ENCODE measurements around the gene TMPRSS4.

Gene TMPRSS4

DNA sequence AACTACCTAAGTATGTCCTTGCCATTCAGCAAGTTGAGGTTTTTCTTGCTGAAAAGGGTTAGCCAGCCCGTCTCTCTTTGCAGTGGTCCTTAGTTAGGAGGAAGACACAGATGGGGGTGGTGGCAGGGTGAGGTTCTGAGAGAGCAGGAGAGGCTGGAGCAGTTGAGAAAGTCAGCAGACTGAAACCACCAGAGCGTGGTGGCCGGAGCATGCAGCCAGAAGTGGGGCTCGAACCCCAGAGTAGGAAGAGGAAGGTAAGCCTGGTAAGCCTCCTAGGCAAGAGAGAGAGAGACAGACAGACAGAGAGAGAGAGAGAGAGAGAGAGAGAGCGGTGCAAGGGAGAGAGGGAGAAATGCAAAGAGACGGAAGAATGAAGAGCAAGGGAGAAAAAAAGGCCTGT is 84.9 kb downstream of the TMPRSS4 start:
- Histone ChIP-seq H3K4me1 (ENCODE audit: control insufficient read depth, insufficient read depth, low read length) (peaks cover 19% of the 10 kb centered on the region), H3K9me3 (ENCODE audit: control insufficient read depth, insufficient read depth, low read length) (no peaks in the 10 kb centered on the region), H3K9ac (ENCODE audit: low read depth, low read length) (no peak overlapping the region), H3K27me3 (ENCODE audit: control insufficient read depth, insufficient read depth, low read length) (peaks cover 74% of the 10 kb centered on the region), H3K36me3 (ENCODE audit: control insufficient read depth, insufficient read depth, low read length) (no peaks in the 10 kb centered on the region), H3K4me3 (ENCODE audit: low read depth, low read length) (no peak overlapping the region), H3K27ac (ENCODE audit: low read depth, low read length) (no peak overlapping the region)

DNA sequence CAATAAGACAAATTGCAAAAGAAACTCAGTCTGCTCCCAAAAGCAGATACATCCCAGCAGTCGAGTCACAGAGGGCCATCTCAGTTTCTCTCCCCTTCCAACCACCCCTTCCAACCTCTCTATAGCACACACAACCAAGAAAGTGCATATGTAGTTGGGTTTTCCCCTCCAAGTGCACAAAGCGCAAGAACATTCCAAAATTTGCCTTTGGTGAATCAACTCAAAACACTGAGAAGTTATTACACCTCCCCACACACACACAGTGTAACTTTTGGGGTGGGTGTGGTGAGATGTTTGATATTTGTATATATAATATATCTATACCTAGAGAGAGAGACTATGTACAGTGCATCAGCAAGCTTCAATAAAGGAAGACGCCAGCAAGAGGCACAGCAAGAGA is 86.0 kb downstream of the TMPRSS4 start:
- no peaks in the 10 kb centered on the region for H3K36me3 ChIP-seq (ENCODE audit: control insufficient read depth, insufficient read depth, low read length)
- H3K9me3 ChIP-seq (ENCODE audit: control insufficient read depth, insufficient read depth, low read length): no peaks in the 10 kb centered on the region
- H3K27ac ChIP-seq (ENCODE audit: low read depth, low read length): no peak overlapping the region
- H3K4me3 ChIP-seq (ENCODE audit: low read depth, low read length): no peak overlapping the region
- H3K9ac ChIP-seq (ENCODE audit: low read depth, low read length): no peak overlapping the region
- H3K4me1 ChIP-seq (ENCODE audit: control insufficient read depth, insufficient read depth, low read length): peaks cover 8% of the 10 kb centered on the region; the same call in 1 of the 2 replicates
- peaks cover 74% of the 10 kb centered on the region for H3K27me3 ChIP-seq (ENCODE audit: control insufficient read depth, insufficient read depth, low read length)

DNA sequence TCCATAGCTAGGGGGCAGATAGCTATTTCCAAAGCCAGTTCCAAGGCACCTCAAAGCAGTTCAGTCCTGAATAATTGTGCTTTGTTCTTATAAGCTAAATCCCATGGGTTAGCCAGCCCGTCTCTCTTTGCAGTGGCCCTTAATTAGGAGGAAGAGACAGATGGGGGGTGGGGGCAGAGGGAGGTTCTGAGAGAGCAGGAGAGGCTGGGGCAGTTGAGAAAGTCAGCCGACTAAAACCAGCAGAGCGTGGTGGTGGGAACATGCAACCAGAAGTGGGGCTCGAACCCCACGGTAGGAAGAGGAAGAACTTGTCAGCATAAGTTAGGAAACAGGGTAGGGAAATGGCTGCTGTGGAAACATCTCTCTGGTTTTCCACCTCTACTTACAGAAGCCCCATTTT is 86.6 kb downstream of the TMPRSS4 start:
- no peaks in the 10 kb centered on the region for H3K36me3 ChIP-seq (ENCODE audit: control insufficient read depth, insufficient read depth, low read length)
- H3K9ac ChIP-seq (ENCODE audit: low read depth, low read length): no peak overlapping the region
- H3K27me3 ChIP-seq (ENCODE audit: control insufficient read depth, insufficient read depth, low read length): peaks cover 73% of the 10 kb centered on the region
- peaks cover 6% of the 10 kb centered on the region; the same call in 1 of the 2 replicates for H3K4me1 ChIP-seq (ENCODE audit: control insufficient read depth, insufficient read depth, low read length)
- no peak overlapping the region for H3K4me3 ChIP-seq (ENCODE audit: low read depth, low read length)
- H3K27ac ChIP-seq (ENCODE audit: low read depth, low read length): no peak overlapping the region
- no peaks in the 10 kb centered on the region for H3K9me3 ChIP-seq (ENCODE audit: control insufficient read depth, insufficient read depth, low read length)

DNA sequence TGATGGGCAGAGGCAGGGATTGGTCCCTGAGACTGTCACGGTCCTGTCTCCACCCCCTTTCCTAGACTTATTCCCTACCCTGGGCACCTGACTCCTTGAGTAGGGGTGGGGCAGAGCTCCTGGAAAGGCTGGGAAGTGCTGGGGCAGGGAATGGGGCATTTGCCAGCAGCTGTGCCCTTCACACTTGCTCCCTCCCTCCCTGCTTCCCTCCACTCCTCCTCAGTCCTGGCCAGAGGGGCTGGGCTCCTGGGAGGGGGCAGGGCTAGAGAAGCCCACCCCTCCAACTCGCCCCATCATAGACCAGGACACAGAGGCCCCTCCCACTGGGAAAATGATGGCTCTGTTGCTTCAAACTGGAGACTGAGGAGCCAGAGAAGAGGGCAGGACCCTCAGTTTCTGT is 88.0 kb downstream of the TMPRSS4 start:
- Histone ChIP-seq H3K36me3 (ENCODE audit: control insufficient read depth, insufficient read depth, low read length) (no peaks in the 10 kb centered on the region), H3K9ac (ENCODE audit: low read depth, low read length) (no peak overlapping the region), H3K4me3 (ENCODE audit: low read depth, low read length) (no peak overlapping the region), H3K4me1 (ENCODE audit: control insufficient read depth, insufficient read depth, low read length) (peaks cover 6% of the 10 kb centered on the region; the same call in 1 of the 2 replicates), H3K9me3 (ENCODE audit: control insufficient read depth, insufficient read depth, low read length) (no peaks in the 10 kb centered on the region), H3K27ac (ENCODE audit: low read depth, low read length) (no peak overlapping the region), H3K27me3 (ENCODE audit: control insufficient read depth, insufficient read depth, low read length) (peaks cover 73% of the 10 kb centered on the region)

DNA sequence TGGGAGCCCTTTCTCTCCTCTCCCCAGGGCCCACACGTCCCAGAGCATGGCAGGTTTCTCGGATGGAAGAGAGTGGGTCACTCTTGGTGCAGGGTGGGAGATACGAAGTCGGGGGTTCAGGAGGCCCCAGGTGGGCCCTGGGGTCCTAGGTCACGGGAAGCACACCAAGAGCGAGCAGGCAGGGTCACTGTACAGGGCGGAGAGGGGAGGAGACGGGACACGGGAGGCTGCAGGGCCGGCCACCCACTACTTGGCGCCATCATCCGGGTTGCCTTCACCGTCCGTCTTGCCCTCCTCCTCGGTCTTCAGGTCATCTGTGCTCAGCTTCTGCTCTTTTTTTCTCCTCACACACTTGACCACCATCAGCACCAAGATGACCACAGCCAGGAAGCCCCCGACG is 89.8 kb downstream of the TMPRSS4 start:
- peaks cover 72% of the 10 kb centered on the region for H3K27me3 ChIP-seq (ENCODE audit: control insufficient read depth, insufficient read depth, low read length)
- no peak overlapping the region for H3K4me3 ChIP-seq (ENCODE audit: low read depth, low read length)

DNA sequence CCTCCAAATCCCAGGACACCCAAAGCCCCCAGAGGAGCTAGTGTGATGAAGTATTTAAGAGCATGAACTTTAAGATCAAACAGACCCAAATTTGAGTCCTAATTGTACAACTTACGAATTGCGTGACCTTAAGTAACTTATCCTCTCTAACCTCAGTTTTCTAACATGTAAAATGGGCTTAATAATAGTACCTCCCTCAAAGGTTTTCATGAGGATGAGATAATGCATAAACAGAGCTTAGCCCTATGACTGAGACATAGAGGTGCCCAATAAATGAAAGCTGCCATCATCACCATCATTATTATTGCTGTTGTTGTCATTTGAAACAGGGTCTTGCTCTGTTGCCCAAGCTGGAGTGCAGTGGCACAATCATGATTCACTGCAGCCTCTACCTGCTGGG is 90.4 kb downstream of the TMPRSS4 start:
- Histone ChIP-seq H3K27me3 (ENCODE audit: control insufficient read depth, insufficient read depth, low read length) (peaks cover 72% of the 10 kb centered on the region), H3K36me3 (ENCODE audit: control insufficient read depth, insufficient read depth, low read length) (no peaks in the 10 kb centered on the region), H3K4me1 (ENCODE audit: control insufficient read depth, insufficient read depth, low read length) (peaks cover 23% of the 10 kb centered on the region), H3K9me3 (ENCODE audit: control insufficient read depth, insufficient read depth, low read length) (no peaks in the 10 kb centered on the region), H3K9ac (ENCODE audit: low read depth, low read length) (no peak overlapping the region), H3K27ac (ENCODE audit: low read depth, low read length) (no peak overlapping the region), H3K4me3 (ENCODE audit: low read depth, low read length) (no peak overlapping the region)

More for the DNA sequence above, 89.8 kb downstream of the TMPRSS4 start:
- Histone ChIP-seq H3K4me1 (ENCODE audit: control insufficient read depth, insufficient read depth, low read length) (peaks cover 20% of the 10 kb centered on the region), H3K27ac (ENCODE audit: low read depth, low read length) (no peak overlapping the region), H3K9me3 (ENCODE audit: control insufficient read depth, insufficient read depth, low read length) (no peaks in the 10 kb centered on the region), H3K9ac (ENCODE audit: low read depth, low read length) (no peak overlapping the region), H3K36me3 (ENCODE audit: control insufficient read depth, insufficient read depth, low read length) (no peaks in the 10 kb centered on the region)

DNA sequence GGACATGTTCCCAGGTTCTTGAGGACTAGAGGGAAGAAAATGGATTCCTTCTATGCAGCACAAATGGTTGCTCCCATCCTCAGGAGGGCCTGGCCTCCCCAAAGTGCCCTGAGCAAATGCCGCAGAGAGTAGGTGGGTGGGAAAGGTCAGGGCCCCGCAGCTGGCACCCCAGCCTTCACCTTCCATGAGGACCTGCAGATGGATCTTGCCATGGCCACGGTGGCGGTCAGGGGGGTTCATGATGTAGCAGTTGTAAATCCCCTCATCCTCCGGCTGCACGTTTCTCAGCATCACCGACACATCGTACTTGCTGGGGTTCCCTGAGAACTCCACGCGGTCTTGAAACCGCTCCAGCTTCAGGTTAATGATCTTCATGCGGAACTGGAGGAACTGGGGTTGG is 91.0 kb downstream of the TMPRSS4 start:
- peaks cover 74% of the 10 kb centered on the region for H3K27me3 ChIP-seq (ENCODE audit: control insufficient read depth, insufficient read depth, low read length)
- no peak overlapping the region for H3K9ac ChIP-seq (ENCODE audit: low read depth, low read length)
- H3K4me1 ChIP-seq (ENCODE audit: control insufficient read depth, insufficient read depth, low read length): peaks cover 23% of the 10 kb centered on the region
- H3K9me3 ChIP-seq (ENCODE audit: control insufficient read depth, insufficient read depth, low read length): no peaks in the 10 kb centered on the region
- H3K27ac ChIP-seq (ENCODE audit: low read depth, low read length): no peak overlapping the region
- no peak overlapping the region for H3K4me3 ChIP-seq (ENCODE audit: low read depth, low read length)
- no peaks in the 10 kb centered on the region for H3K36me3 ChIP-seq (ENCODE audit: control insufficient read depth, insufficient read depth, low read length)

DNA sequence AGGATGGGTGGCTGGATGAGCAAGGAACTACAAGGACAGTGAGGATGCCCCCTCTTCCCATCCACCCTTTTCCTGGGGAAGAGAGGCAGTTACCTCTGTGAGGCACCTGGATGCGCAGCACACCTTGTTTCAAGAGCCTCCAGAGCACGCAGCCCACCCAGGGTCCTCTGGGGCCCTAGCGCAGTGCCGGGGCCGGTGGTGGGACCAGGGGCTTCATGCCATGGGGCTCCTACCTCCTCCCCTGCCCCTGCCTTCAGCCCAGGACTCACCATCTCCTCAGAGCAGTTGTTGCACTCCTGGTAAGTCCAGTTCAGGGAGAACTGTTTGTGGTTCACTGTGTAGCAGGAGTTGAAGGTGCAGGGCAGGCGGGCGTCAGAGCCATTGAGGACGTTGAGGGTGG is 91.4 kb downstream of the TMPRSS4 start:
- peaks cover 74% of the 10 kb centered on the region for H3K27me3 ChIP-seq (ENCODE audit: control insufficient read depth, insufficient read depth, low read length)
- H3K36me3 ChIP-seq (ENCODE audit: control insufficient read depth, insufficient read depth, low read length): no peaks in the 10 kb centered on the region
- H3K9ac ChIP-seq (ENCODE audit: low read depth, low read length): no peak overlapping the region
- no peak overlapping the region for H3K4me3 ChIP-seq (ENCODE audit: low read depth, low read length)
- H3K27ac ChIP-seq (ENCODE audit: low read depth, low read length): no peak overlapping the region
- H3K9me3 ChIP-seq (ENCODE audit: control insufficient read depth, insufficient read depth, low read length): no peaks in the 10 kb centered on the region
- H3K4me1 ChIP-seq (ENCODE audit: control insufficient read depth, insufficient read depth, low read length): peaks cover 23% of the 10 kb centered on the region

DNA sequence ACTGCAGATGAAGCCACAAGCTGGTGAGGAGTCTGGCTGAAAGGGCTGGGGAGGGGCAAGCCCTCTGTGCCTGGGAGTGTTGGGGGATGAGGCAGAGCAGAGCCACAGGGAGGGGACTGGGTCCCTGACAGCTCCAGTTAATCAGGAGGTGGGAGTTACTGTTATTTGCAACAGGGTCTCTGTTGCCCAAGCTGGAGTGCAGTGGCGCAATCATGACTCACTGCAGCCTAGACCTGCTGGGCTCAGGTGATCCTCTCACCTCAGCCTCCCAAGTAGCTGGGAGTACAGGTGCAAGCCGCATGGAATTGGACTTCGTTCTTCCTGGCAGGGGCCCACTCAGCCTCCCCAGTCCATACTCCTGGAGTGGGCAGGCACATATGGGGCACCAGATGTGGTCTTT is 91.9 kb downstream of the TMPRSS4 start:
- Histone ChIP-seq H3K9me3 (ENCODE audit: control insufficient read depth, insufficient read depth, low read length) (no peaks in the 10 kb centered on the region), H3K4me1 (ENCODE audit: control insufficient read depth, insufficient read depth, low read length) (peaks cover 23% of the 10 kb centered on the region), H3K4me3 (ENCODE audit: low read depth, low read length) (no peak overlapping the region), H3K36me3 (ENCODE audit: control insufficient read depth, insufficient read depth, low read length) (no peaks in the 10 kb centered on the region), H3K27ac (ENCODE audit: low read depth, low read length) (no peak overlapping the region), H3K27me3 (ENCODE audit: control insufficient read depth, insufficient read depth, low read length) (peaks cover 74% of the 10 kb centered on the region), H3K9ac (ENCODE audit: low read depth, low read length) (no peak overlapping the region)

DNA sequence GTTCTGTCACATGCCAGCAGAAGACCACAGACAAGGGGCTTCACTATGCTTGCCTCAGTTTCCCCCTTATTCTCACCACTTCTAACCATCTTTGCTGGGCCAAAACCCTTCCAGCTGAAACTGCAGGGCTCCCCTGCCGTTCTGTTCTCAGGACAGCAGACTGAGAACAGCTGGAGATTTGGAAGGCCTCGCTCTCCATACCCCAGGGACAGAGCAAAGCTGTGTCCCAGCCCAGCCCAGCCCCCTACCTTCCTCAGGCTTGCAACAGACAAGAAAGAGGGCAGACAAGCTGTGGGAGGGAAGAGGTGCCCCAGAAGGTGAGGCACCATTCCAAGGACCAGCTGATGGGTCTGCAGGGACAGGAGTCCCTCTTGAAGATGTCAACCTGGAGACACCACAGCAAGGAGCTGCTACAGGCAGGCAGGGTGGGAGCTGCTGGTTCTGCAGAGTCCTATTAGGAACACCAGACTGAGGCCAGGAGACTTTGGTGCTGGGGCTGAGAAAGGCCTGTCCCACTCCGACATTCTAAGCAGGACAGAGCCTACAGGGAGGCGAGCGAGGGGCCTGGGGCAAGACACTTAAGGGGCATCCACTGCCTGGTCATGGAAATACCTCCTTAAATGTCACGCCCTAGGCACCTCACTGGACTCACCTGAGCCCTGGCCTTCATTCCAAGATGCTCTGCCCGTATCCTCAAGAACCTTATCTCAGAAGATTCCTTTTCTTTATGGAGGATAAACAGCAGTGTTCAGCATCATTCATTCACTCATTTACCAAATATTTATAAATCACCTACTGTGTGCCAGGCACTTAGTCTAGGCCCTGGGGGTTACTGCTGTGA is 92.6 kb downstream of the TMPRSS4 start:
- Histone ChIP-seq H3K36me3 (ENCODE audit: control insufficient read depth, insufficient read depth, low read length) (no peaks in the 10 kb centered on the region), H3K4me1 (ENCODE audit: control insufficient read depth, insufficient read depth, low read length) (peaks cover 26% of the 10 kb centered on the region), H3K9ac (ENCODE audit: low read depth, low read length) (no peak overlapping the region), H3K27me3 (ENCODE audit: control insufficient read depth, insufficient read depth, low read length) (peaks cover 78% of the 10 kb centered on the region), H3K4me3 (ENCODE audit: low read depth, low read length) (no peak overlapping the region), H3K27ac (ENCODE audit: low read depth, low read length) (no peak overlapping the region), H3K9me3 (ENCODE audit: control insufficient read depth, insufficient read depth, low read length) (no peaks in the 10 kb centered on the region)

DNA sequence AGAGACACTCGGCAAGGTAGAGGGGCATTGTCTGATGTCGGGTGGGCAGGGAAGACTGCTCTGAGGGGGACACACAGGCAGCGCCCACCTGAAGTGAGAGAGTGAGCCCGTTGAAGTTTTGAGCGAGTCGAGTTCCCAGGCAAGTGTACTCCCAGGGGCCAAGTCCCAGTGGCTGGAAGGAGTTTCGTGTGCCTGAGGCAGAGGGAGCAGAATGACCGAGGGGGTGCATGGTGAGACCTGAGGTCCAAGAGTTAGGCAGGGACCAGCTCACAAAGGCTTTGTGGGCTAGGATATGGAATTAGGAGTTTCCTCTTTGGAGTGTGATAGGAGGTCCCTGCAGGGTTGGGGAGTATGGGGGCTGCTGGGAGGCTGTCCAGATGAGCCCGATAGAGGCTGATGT is 93.4 kb downstream of the TMPRSS4 start:
- no peaks in the 10 kb centered on the region for H3K36me3 ChIP-seq (ENCODE audit: control insufficient read depth, insufficient read depth, low read length)
- peaks cover 85% of the 10 kb centered on the region for H3K27me3 ChIP-seq (ENCODE audit: control insufficient read depth, insufficient read depth, low read length)

More for the DNA sequence above, 93.4 kb downstream of the TMPRSS4 start:
- no peak overlapping the region for H3K27ac ChIP-seq (ENCODE audit: low read depth, low read length)
- H3K9me3 ChIP-seq (ENCODE audit: control insufficient read depth, insufficient read depth, low read length): no peaks in the 10 kb centered on the region
- no peak overlapping the region for H3K4me3 ChIP-seq (ENCODE audit: low read depth, low read length)
- H3K4me1 ChIP-seq (ENCODE audit: control insufficient read depth, insufficient read depth, low read length): peaks cover 33% of the 10 kb centered on the region
- no peak overlapping the region for H3K9ac ChIP-seq (ENCODE audit: low read depth, low read length)

Measured in HUES48 (cell line).